IMR-90 (cell line): ENCODE data around the gene CYP4B1. TPM values are rescaled to one million over a fixed set of nuclear protein-coding genes. Genes with fewer than 3 reads are reported as not detected.

Source experiments
- ATAC-seq: fragments of 200-7000 bp; cut with Tn5 transposase; 2 replicates; pipeline ENCODE4 v1.9.1; 2020; ENCODE audit warnings: low read depth, mild to moderate bottlenecking, moderate library complexity
- BruUV-seq: library from RNA; stranded (reverse); fragments of 400-500 nt; replicated peaks from 2 replicates; lab custom pipeline; 2021; lab: Mats Ljungman, UMichigan
- CTCF ChIA-PET: fragments of 300-600 bp; formaldehyde crosslinking; extraction: SDS; loops from one replicate; lab custom pipeline; 2021; ENCODE audit warnings: antibody characterized with exemption; lab: Yijun Ruan, JAX
- POLR2A ChIA-PET: fragments of 300-600 bp; sonication (Branson Sonifier 250); formaldehyde crosslinking; loops from one replicate; lab custom pipeline; 2022; ENCODE audit warnings: antibody characterized with exemption; ENCODE audit not compliant: unreplicated experiment; lab: Charles Lee
- DNase-seq: peaks from one replicate; pipeline ENCODE4 v3.0.0; 2013
- H2AFZ ChIP-seq: replicated peaks from 2 replicates; pipeline ENCODE3; 2013; ENCODE audit warnings: low read length, mild to moderate bottlenecking; ENCODE audit not compliant: poor library complexity
- H2AK5ac ChIP-seq: 2 replicates; pipeline ENCODE4 v1.6.1; 2013; ENCODE audit warnings: low read depth, low read length, inconsistent platforms
- H2AK9ac ChIP-seq: replicated peaks from 2 replicates; pipeline ENCODE3; 2013; ENCODE audit warnings: mild to moderate bottlenecking, low read depth, low read length, moderate library complexity; ENCODE audit not compliant: poor library complexity
- H2BK120ac ChIP-seq: 2 replicates; pipeline ENCODE4 v1.6.1; 2013; ENCODE audit warnings: low read depth, low read length, inconsistent platforms
- H2BK15ac ChIP-seq: 3 replicates; pipeline ENCODE4 v1.6.1; 2013; ENCODE audit warnings: low read depth, low read length, inconsistent platforms
- H2BK20ac ChIP-seq: 2 replicates; pipeline ENCODE4 v1.6.1; 2013; ENCODE audit warnings: low read depth, mild to moderate bottlenecking, inconsistent platforms, low read length, moderate library complexity
- H2BK5ac ChIP-seq: 2 replicates; pipeline ENCODE4 v1.6.1; 2013; ENCODE audit warnings: mild to moderate bottlenecking, low read depth, low read length, inconsistent platforms; ENCODE audit not compliant: poor library complexity, severe bottlenecking
- H3K14ac ChIP-seq: replicated peaks from 2 replicates; pipeline ENCODE4 v1.6.1; 2013; ENCODE audit warnings: low read depth, low read length, inconsistent platforms
- H3K18ac ChIP-seq: 2 replicates; pipeline ENCODE4 v1.6.1; 2013; ENCODE audit warnings: low read depth, low read length, control low read depth
- H3K23ac ChIP-seq: 2 replicates; pipeline ENCODE4 v1.6.1; 2013; ENCODE audit warnings: low read depth, low read length, inconsistent platforms
- H3K27ac ChIP-seq: 2 replicates; pipeline ENCODE4 v1.5.1; 2013; ENCODE audit warnings: mild to moderate bottlenecking, control low read depth, low read length; ENCODE audit not compliant: insufficient read depth
- H3K27me3 ChIP-seq: 2 replicates; pipeline ENCODE4 v1.6.1; 2013; ENCODE audit warnings: low read length; ENCODE audit not compliant: control insufficient read depth, insufficient read depth
- H3K36me3 ChIP-seq: 2 replicates; pipeline ENCODE4 v1.6.1; 2013; ENCODE audit warnings: low read length, mixed read lengths; ENCODE audit not compliant: control insufficient read depth, insufficient read depth
- H3K4ac ChIP-seq: 2 replicates; pipeline ENCODE4 v1.6.1; 2013; ENCODE audit warnings: low read depth, low read length, inconsistent platforms
- H3K4me1 ChIP-seq: 2 replicates; pipeline ENCODE4 v1.6.1; 2013; ENCODE audit warnings: low read length, mixed read lengths; ENCODE audit not compliant: control insufficient read depth, insufficient read depth
- H3K4me2 ChIP-seq: 2 replicates; pipeline ENCODE4 v1.6.1; 2013; ENCODE audit warnings: low read depth, mild to moderate bottlenecking, control low read depth, low read length, moderate library complexity
- H3K4me3 ChIP-seq: 2 replicates; pipeline ENCODE4 v1.5.1; 2013; ENCODE audit warnings: low read depth, mild to moderate bottlenecking, control low read depth, low read length, moderate library complexity; ENCODE audit not compliant: insufficient read depth
- H3K56ac ChIP-seq: 2 replicates; pipeline ENCODE4 v1.6.1; 2013; ENCODE audit warnings: low read length, inconsistent platforms; ENCODE audit not compliant: insufficient read depth; ENCODE audit errors: extremely low read depth
- H3K79me1 ChIP-seq, 2 experiments: 2 replicates each; pipeline ENCODE4 v1.6.1; 2013; ENCODE audit warnings: low read length in 2 of 2, inconsistent platforms in 1 of 2, low read depth in 1 of 2
- H3K9ac ChIP-seq: 2 replicates; pipeline ENCODE4 v1.6.1; 2013; ENCODE audit warnings: low read depth, low read length, control low read depth
- H3K9me1 ChIP-seq: 2 replicates; pipeline ENCODE4 v1.6.1; 2013; ENCODE audit warnings: low read length, inconsistent platforms; ENCODE audit not compliant: insufficient read depth
- H3K9me3 ChIP-seq: 2 replicates; pipeline ENCODE4 v1.6.1; 2013; ENCODE audit warnings: low read length; ENCODE audit not compliant: control insufficient read depth, insufficient read depth
- H4K20me1 ChIP-seq: 2 replicates; pipeline ENCODE4 v1.6.1; 2013; ENCODE audit warnings: low read length, inconsistent platforms; ENCODE audit not compliant: insufficient read depth
- H4K5ac ChIP-seq: 2 replicates; pipeline ENCODE4 v1.6.1; 2013; ENCODE audit warnings: mild to moderate bottlenecking, low read depth, low read length, control low read depth
- H4K8ac ChIP-seq, 2 experiments: 2 replicates each; pipeline ENCODE4 v1.6.1; 2013; ENCODE audit warnings: low read depth in 2 of 2, low read length in 2 of 2, control low read depth in 1 of 2, inconsistent platforms in 1 of 2
- H4K91ac ChIP-seq: 2 replicates; pipeline ENCODE4 v1.6.1; 2013; ENCODE audit warnings: low read depth, low read length, inconsistent platforms; ENCODE audit not compliant: insufficient read depth
- MAFK ChIP-seq: IDR thresholded peaks from 2 replicates; pipeline ENCODE4 v1.6.1; 2012; ENCODE audit warnings: low read depth, low read length, improper control_type of control experiment
- NFE2L2 ChIP-seq: fragments of 150-350 bp; IDR thresholded peaks from 2 replicates; pipeline ENCODE4 v1.6.1; 2016; ENCODE audit warnings: low read depth, mild to moderate bottlenecking, low read length
- WGBS, 2 experiments: methylation state at CpG; one replicate each; pipeline versions ENCODE4 v1.1.5 to v1.1.7; 2013; ENCODE audit warnings: missing lambda C conversion rate in 2 of 2; ENCODE audit not compliant: insufficient read length in 1 of 2; ENCODE audit errors: extremely low coverage in 2 of 2; 5-methylcytosine and 5-hydroxymethylcytosine counted together
- dilution Hi-C: fragments of 300-500 bp; cut with HindIII; formaldehyde crosslinking; loops from one replicate; pipeline ENCODE4 v1.14.3; 2018; ENCODE audit warnings: low sequenced_read_pairs; ENCODE audit not compliant: unreplicated experiment
- in situ Hi-C: fragments of 300-500 bp; cut with MboI; formaldehyde crosslinking; loops from 3 replicates; pipeline ENCODE4 v1.14.3; 2019; ENCODE audit warnings: low sequenced_read_pairs, inconsistent platforms, mixed read lengths
- intact Hi-C: fragments of 100-400 bp; cut with micrococcal nuclease; formaldehyde crosslinking; loops from 2 replicates; pipeline ENCODE4 v1.10.0; 2022
- polyA plus RNA-seq, 3 experiments: library from polyadenylated mRNA; depleted of rRNA; stranded (reverse); fragments of >200 nt; gene quantifications; 2 replicates each; pipeline ENCODE4 v1.2.3, GENCODE V29; 2012; ENCODE audit warnings: low replicate concordance in 1 of 3
- total RNA-seq: library from RNA; depleted of rRNA; stranded (reverse); fragments of >200 nt; gene quantifications from 2 replicates; pipeline ENCODE4 v1.2.3, GENCODE V29; 2012; rRNA removed

Gene CYP4B1
- total and polyA plus RNA-seq, 2 of the 4 experiments (the other 2 are of a cell fraction) = not detected

DNA sequence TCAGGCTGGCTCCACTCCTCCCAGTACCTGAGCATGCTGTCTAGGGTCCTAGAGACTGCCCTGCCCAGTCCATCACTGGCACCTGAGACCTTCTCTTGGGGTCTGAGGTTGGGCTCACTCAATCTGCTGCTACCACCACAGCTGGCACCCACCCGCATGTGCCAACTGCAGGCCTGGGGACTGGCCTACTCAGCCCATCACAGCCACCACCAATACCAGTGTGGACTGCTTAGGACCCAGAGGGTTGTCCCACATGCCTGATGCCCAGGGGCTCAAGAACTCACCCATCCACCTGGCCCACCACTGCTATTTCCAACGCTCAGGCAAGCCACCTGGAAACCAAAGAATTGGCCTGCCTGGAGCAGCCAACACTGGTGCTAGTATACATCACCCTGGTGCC is 63.5 kb downstream of the CYP4B1 start:
- no peak overlapping the region for H3K23ac ChIP-seq
- H4K20me1 ChIP-seq = no peaks in the 10 kb centered on the region
- no peaks in the 10 kb centered on the region for H3K4me1 ChIP-seq
- no peak overlapping the region for H2BK15ac ChIP-seq
- no peaks in the 10 kb centered on the region for H3K36me3 ChIP-seq
- ChIA-PET CTCF (no interaction called here), POLR2A (no interaction called here)
- H4K8ac ChIP-seq = no peak overlapping the region
- no peak overlapping the region for H3K4me2 ChIP-seq
- H3K27ac ChIP-seq = no peak overlapping the region
- no TSS peak for BruUV-seq
- H2AK5ac ChIP-seq = no peak overlapping the region
- H3K18ac ChIP-seq = no peak overlapping the region
- in situ Hi-C loops = no loop called here
- H3K9me3 ChIP-seq = peaks cover 3% of the 10 kb centered on the region; the same call in 1 of the 2 replicates
- no peak overlapping the region for H2AK9ac ChIP-seq
- H2BK5ac ChIP-seq = no peak overlapping the region
- no peaks in the 10 kb centered on the region for H3K79me1 ChIP-seq
- no peak for ATAC-seq
- TF ChIP-seq MAFK (no peak), NFE2L2 (no peak)
- no peak overlapping the region for H3K14ac ChIP-seq
- H3K4ac ChIP-seq = no peak overlapping the region
- no peak overlapping the region for H2BK20ac ChIP-seq
- no peak overlapping the region for H4K5ac ChIP-seq
- H3K27me3 ChIP-seq = no peaks in the 10 kb centered on the region
- H2BK120ac ChIP-seq = no peak overlapping the region
- no peak overlapping the region for H3K56ac ChIP-seq
- no peak for DNase-seq
- intact Hi-C loops = no loop called here
- H2AFZ ChIP-seq = no peak overlapping the region
- WGBS, 2 experiments = no CpG with 5 or more reads among the region's 2 CpGs
- no peak overlapping the region for H4K91ac ChIP-seq
- no peaks in the 10 kb centered on the region for H3K9me1 ChIP-seq
- dilution Hi-C loops = no loop called here
- no peak overlapping the region for H3K9ac ChIP-seq
- no peak overlapping the region for H3K4me3 ChIP-seq

Other genes with a start within 250 kb of the CYP4B1 start
- not detected in 2 replicates for gene KNCN, start 247.4 kb upstream of the CYP4B1 start, total RNA-seq
- gene KNCN, start 247.4 kb upstream of the CYP4B1 start, polyA plus RNA-seq (2012; rRNA removed) = not detected in 2 replicates
- gene MKNK1, start 194.8 kb upstream of the CYP4B1 start, total RNA-seq = 14.3 and 16.4 TPM in 2 replicates
- gene MKNK1, start 194.8 kb upstream of the CYP4B1 start, polyA plus RNA-seq (2012; rRNA removed) = 32.9 and 35.2 TPM in 2 replicates
- 6.4 and 7.3 TPM in 2 replicates for gene MOB3C, start 182.2 kb upstream of the CYP4B1 start, total RNA-seq
- gene MOB3C, start 182.2 kb upstream of the CYP4B1 start, polyA plus RNA-seq (2012; rRNA removed) = 8.3 and 9.0 TPM in 2 replicates
- gene ATPAF1, start 130.7 kb upstream of the CYP4B1 start, total RNA-seq = 52.2 and 80.3 TPM in 2 replicates
- 45.4 and 55.5 TPM in 2 replicates for gene ATPAF1, start 130.7 kb upstream of the CYP4B1 start, polyA plus RNA-seq (2012; rRNA removed)
- gene TEX38, start 127.2 kb upstream of the CYP4B1 start, total RNA-seq = not detected in 2 replicates
- not detected in 2 replicates for gene TEX38, start 127.2 kb upstream of the CYP4B1 start, polyA plus RNA-seq (2012; rRNA removed)
- 39.2 and 43.0 TPM in 2 replicates for gene EFCAB14, start 79.9 kb upstream of the CYP4B1 start, total RNA-seq
- gene EFCAB14, start 79.9 kb upstream of the CYP4B1 start, polyA plus RNA-seq (2012; rRNA removed) = 25.5 and 28.6 TPM in 2 replicates
- not detected in 2 replicates for gene CYP4A11, start 142.4 kb downstream of the CYP4B1 start, total RNA-seq
- not detected in 2 replicates for gene CYP4A11, start 142.4 kb downstream of the CYP4B1 start, polyA plus RNA-seq (2012; rRNA removed)
- gene CYP4X1, start 224.6 kb downstream of the CYP4B1 start, total RNA-seq = not detected in 2 replicates
- not detected in 2 replicates for gene CYP4X1, start 224.6 kb downstream of the CYP4B1 start, polyA plus RNA-seq (2012; rRNA removed)